K562 (cell line): ENCODE results near the gene BSDC1. TPM values are rescaled to one million over a fixed set of nuclear protein-coding genes. Genes with fewer than 3 reads are reported as not detected.

ENCODE experiments used
- CBFA2T2 ChIP-seq: fragments of 450-650 bp; conservative IDR thresholded peaks from 2 replicates; pipeline ENCODE4 v1.6.1; 2017; ENCODE audit warnings: mild to moderate bottlenecking
- CCAR2 ChIP-seq: fragments of 200-400 bp; formaldehyde crosslinking; IDR thresholded peaks from 2 replicates; pipeline ENCODE4 v1.6.1; 2017; ENCODE audit warnings: mild to moderate bottlenecking, low read depth, low read length
- ELF1 ChIP-seq: fragments of 200-800 bp; sonication (Bioruptor generic); IDR thresholded peaks from 2 replicates; pipeline ENCODE4 v1.6.1; 2016; ENCODE audit warnings: missing genetic modification characterization, missing compliant biosample characterization
- GABPB1 ChIP-seq: sonication (generic); formaldehyde crosslinking; IDR thresholded peaks from 2 replicates; pipeline ENCODE4 v1.8.0; 2022; ENCODE audit warnings: mild to moderate bottlenecking, missing genetic modification reagents
- JUND ChIP-seq, 2 experiments: IDR thresholded peaks; 2 replicates in 1 of 2; 3 replicates in 1 of 2; pipeline ENCODE4 v1.6.1; 2011; ENCODE audit warnings: borderline replicate concordance in 2 of 2, low read depth in 2 of 2, low read length in 2 of 2, improper control_type of control experiment in 1 of 2, missing biosample characterization in 1 of 2, missing genetic modification characterization in 1 of 2, missing genetic modification reagents in 1 of 2
- KAT7 ChIP-seq: sonication (generic); formaldehyde crosslinking; IDR thresholded peaks from 2 replicates; pipeline ENCODE4 v1.8.0; 2022; ENCODE audit warnings: missing genetic modification reagents, mild to moderate bottlenecking, borderline replicate concordance
- MCM7 ChIP-seq, 2 experiments: fragments of 450-650 bp; IDR thresholded peaks; 2 replicates each; pipeline ENCODE4 v1.6.1; 2016 to 2018
- MTF1 ChIP-seq: fragments of 250-450 bp; sonication (Bioruptor Pico); IDR thresholded peaks from 2 replicates; pipeline ENCODE4 v1.9.0; 2021; ENCODE audit warnings: moderate library complexity, mild to moderate bottlenecking, inconsistent platforms, borderline replicate concordance
- NR2C2 ChIP-seq, 2 experiments: fragments of 200-800 bp in 1 of 2; sonication (Bioruptor generic) in 1 of 2; sonication (generic) in 1 of 2; formaldehyde crosslinking in 1 of 2; IDR thresholded peaks; 2 replicates each; pipeline versions ENCODE4 v1.6.1 to v1.8.0; 2016 to 2022; ENCODE audit warnings: mild to moderate bottlenecking in 1 of 2, missing compliant biosample characterization in 1 of 2, missing genetic modification characterization in 1 of 2, missing genetic modification reagents in 1 of 2
- ZNF134 ChIP-seq: fragments of 250-450 bp; sonication (Bioruptor Pico); conservative IDR thresholded peaks from 2 replicates; pipeline ENCODE4 v1.4.0; 2020
- ZNF551 ChIP-seq: fragments of 250-450 bp; sonication (Bioruptor Pico); IDR thresholded peaks from 2 replicates; pipeline ENCODE4 v1.5.0; 2021; ENCODE audit warnings: mild to moderate bottlenecking, moderate library complexity
- ZNF696 ChIP-seq: fragments of 250-450 bp; sonication (Bioruptor Pico); conservative IDR thresholded peaks from 2 replicates; pipeline ENCODE4 v1.4.0; 2020; ENCODE audit warnings: mild to moderate bottlenecking, moderate library complexity
- ZNF780A ChIP-seq: fragments of 250-450 bp; sonication (Bioruptor Pico); IDR thresholded peaks from 2 replicates; pipeline ENCODE4 v1.5.0; 2021; ENCODE audit warnings: mild to moderate bottlenecking
- polyA plus RNA-seq, 8 experiments: library from polyadenylated mRNA; depleted of rRNA in 4 of 8; stranded (reverse) in 5 of 8; unstranded in 3 of 8; fragments of >200 nt; fragmentation: Nextera tagmentation in 2 of 8; fragmentation: Illumina TruSeq in 1 of 8; extraction: Ambion mirVana in 2 of 8; extraction: Trizol in 1 of 8; gene quantifications; 2 replicates each; pipeline versions ENCODE4 v1.2.1 to v1.2.3, GENCODE V29; 2011 to 2014; ENCODE audit warnings: inconsistent platforms in 1 of 8, missing spikeins in 1 of 8
- total RNA-seq, 7 experiments: library from RNA; depleted of rRNA in 6 of 7; stranded (reverse); fragments of >200 nt in 6 of 7; fragmentation: Illumina TruSeq in 2 of 7; extraction: Trizol in 2 of 7; gene quantifications; 2 replicates each; pipeline versions ENCODE4 v1.2.1 to v1.2.3, GENCODE V29; 2011 to 2021; ENCODE audit warnings: low replicate concordance in 1 of 7
- TF ChIP-seq, protein P1 (sequence below): fragments of 450-650 bp; IDR thresholded peaks from 2 replicates; pipeline ENCODE4 v1.6.1; 2016; ENCODE audit warnings: low read depth
- TF ChIP-seq, protein P2 (sequence below): fragments of 450-650 bp; IDR thresholded peaks from 2 replicates; pipeline ENCODE4 v1.6.1; 2016
- TF ChIP-seq, protein P3 (sequence below): fragments of 250-450 bp; sonication (Bioruptor Pico); IDR thresholded peaks from 2 replicates; pipeline ENCODE4 v1.5.0; 2020; ENCODE audit warnings: mild to moderate bottlenecking

Gene BSDC1
- total and polyA plus RNA-seq, 9 of the 15 experiments (the other 6 are each of a cell fraction or from before 2014, with no cell fraction given), result 10.2 to 96.8 (median 73.1) TPM

DNA sequence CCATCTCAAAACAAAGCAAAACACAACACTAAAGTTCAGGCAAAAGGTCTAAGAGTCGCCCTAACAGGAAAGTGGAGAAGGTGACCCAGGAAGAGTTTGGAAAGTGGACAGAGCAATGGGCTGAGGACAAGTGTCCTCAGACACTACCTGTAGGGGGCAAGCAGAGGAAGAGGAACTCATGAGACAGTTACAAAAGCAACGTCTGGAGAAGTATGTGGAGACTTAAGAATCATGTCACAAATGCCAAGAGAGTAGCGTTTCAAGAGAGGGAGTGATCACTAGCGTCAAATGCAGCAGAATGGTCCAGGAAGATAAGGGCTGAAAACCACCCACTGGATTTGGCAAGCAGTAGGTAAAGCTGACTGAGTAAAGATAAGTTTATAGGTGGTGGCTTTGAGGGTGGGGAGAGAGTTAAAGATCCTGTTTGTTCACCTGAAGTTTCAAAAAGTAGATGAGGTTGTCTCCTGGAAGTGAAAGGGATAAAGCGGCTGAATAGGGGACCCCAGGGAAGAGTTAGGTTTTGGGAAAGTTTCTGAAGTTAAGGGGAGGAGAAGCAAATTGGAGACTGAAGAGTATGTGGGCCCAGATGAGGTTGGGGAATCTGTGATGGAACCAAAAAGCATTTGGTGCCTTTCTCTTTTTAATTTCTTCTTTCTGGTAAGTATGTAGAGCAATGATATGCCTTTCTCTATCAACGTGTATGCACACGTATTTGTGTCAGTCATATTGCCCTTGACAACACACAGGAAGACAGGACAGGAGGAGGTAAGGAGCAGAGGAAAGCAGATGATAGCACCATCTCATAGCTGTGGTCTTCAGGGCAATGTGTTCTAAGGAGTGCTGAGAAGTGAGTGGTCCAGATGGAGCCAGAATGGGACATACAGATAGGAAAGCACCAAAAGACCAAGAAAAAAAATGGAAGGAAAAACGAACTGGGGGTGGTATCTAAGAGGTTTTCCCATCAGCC, 3.1 kb downstream of the BSDC1 start (continued):
- TF ChIP-seq, protein P1, sequence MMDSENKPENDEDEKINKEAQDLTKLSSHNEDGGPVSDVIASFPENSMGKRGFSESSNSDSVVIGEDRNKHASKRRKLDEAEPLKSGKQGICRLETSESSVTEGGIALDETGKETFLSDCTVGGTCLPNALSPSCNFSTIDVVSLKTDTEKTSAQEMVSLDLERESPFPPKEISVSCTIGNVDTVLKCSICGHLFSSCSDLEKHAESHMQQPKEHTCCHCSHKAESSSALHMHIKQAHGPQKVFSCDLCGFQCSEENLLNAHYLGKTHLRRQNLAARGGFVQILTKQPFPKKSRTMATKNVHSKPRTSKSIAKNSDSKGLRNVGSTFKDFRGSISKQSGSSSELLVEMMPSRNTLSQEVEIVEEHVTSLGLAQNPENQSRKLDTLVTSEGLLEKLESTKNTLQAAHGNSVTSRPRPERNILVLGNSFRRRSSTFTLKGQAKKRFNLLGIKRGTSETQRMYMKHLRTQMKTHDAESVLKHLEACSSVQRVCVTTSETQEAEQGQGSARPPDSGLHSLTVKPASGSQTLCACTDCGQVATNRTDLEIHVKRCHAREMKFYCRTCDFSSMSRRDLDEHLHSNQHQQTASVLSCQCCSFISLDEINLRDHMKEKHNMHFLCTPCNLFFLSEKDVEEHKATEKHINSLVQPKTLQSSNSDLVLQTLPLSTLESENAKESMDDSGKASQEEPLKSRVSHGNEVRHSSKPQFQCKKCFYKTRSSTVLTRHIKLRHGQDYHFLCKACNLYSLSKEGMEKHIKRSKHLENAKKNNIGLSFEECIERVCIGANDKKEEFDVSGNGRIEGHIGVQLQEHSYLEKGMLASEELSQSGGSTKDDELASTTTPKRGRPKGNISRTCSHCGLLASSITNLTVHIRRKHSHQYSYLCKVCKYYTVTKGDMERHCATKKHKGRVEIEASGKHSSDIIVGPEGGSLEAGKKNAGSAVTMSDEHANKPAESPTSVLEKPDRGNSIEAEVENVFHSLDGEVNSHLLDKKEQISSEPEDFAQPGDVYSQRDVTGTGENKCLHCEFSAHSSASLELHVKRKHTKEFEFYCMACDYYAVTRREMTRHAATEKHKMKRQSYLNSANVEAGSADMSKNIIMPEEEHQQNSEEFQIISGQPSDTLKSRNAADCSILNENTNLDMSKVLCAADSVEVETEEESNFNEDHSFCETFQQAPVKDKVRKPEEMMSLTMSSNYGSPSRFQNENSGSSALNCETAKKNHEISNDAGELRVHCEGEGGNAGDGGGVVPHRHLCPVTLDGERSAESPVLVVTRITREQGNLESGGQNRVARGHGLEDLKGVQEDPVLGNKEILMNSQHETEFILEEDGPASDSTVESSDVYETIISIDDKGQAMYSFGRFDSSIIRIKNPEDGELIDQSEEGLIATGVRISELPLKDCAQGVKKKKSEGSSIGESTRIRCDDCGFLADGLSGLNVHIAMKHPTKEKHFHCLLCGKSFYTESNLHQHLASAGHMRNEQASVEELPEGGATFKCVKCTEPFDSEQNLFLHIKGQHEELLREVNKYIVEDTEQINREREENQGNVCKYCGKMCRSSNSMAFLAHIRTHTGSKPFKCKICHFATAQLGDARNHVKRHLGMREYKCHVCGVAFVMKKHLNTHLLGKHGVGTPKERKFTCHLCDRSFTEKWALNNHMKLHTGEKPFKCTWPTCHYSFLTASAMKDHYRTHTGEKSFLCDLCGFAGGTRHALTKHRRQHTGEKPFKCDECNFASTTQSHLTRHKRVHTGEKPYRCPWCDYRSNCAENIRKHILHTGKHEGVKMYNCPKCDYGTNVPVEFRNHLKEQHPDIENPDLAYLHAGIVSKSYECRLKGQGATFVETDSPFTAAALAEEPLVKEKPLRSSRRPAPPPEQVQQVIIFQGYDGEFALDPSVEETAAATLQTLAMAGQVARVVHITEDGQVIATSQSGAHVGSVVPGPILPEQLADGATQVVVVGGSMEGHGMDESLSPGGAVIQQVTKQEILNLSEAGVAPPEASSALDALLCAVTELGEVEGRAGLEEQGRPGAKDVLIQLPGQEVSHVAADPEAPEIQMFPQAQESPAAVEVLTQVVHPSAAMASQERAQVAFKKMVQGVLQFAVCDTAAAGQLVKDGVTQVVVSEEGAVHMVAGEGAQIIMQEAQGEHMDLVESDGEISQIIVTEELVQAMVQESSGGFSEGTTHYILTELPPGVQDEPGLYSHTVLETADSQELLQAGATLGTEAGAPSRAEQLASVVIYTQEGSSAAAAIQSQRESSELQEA, result peak; percentile 61
- TF ChIP-seq, protein P2, sequence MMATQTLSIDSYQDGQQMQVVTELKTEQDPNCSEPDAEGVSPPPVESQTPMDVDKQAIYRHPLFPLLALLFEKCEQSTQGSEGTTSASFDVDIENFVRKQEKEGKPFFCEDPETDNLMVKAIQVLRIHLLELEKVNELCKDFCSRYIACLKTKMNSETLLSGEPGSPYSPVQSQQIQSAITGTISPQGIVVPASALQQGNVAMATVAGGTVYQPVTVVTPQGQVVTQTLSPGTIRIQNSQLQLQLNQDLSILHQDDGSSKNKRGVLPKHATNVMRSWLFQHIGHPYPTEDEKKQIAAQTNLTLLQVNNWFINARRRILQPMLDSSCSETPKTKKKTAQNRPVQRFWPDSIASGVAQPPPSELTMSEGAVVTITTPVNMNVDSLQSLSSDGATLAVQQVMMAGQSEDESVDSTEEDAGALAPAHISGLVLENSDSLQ, result peak; percentile 59
- TF ChIP-seq CBFA2T2 (peak; percentile 99), ZNF551 (CRISPR knock-in tag) (no peak), NR2C2 (CRISPR knock-in tag; IDR thresholded peaks at IDR 0.05) (peak; percentile 32; the same call in 1 of the 2 replicates), NR2C2 (tag; IDR thresholded peaks at IDR 0.05) (peak; percentile 76), ZNF134 (CRISPR knock-in tag) (no peak), CCAR2 (no peak), GABPB1 (CRISPR knock-in tag) (peak; percentile 71), KAT7 (CRISPR knock-in tag) (peak; percentile 59; the same call in 1 of the 2 replicates), MCM7 (IDR thresholded peaks at IDR 0.05) (no peak; a peak in 1 of 4 replicates), MTF1 (CRISPR knock-in tag) (no peak), JUND (IDR thresholded peaks at IDR 0.05; ENCODE audit: borderline replicate concordance, low read depth, low read length) (peak; percentile 83), JUND (tag; IDR thresholded peaks at IDR 0.05; ENCODE audit: borderline replicate concordance, low read depth, low read length) (peak; percentile 86; the same call in 1 of the 3 replicates), ZNF780A (CRISPR knock-in tag) (no peak), ZNF696 (no peak), ELF1 (tag) (peak; percentile 4; the same call in 1 of the 2 replicates)
- TF ChIP-seq, protein P3, sequence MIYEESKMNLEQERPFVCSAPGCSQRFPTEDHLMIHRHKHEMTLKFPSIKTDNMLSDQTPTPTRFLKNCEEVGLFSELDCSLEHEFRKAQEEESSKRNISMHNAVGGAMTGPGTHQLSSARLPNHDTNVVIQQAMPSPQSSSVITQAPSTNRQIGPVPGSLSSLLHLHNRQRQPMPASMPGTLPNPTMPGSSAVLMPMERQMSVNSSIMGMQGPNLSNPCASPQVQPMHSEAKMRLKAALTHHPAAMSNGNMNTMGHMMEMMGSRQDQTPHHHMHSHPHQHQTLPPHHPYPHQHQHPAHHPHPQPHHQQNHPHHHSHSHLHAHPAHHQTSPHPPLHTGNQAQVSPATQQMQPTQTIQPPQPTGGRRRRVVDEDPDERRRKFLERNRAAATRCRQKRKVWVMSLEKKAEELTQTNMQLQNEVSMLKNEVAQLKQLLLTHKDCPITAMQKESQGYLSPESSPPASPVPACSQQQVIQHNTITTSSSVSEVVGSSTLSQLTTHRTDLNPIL (CRISPR knock-in tag), result no peak
